IPS-18a (cell line): ENCODE results near the gene FCRLB.
"Not testable (repeated sequence)": the region's sequence is repeated elsewhere in the genome, so short reads cannot be mapped to it uniquely, and the experiment has no call there.

Source experiments
- H3K27ac ChIP-seq: one replicate; pipeline ENCODE4 v1.5.1; 2013; ENCODE audit warnings: low read length
- H3K27me3 ChIP-seq: one replicate; pipeline ENCODE4 v1.6.1; 2013; ENCODE audit warnings: mild to moderate bottlenecking, low read length; ENCODE audit not compliant: control insufficient read depth, insufficient read depth
- H3K36me3 ChIP-seq: one replicate; pipeline ENCODE4 v1.6.1; 2013; ENCODE audit warnings: low read depth, low read length; ENCODE audit not compliant: control insufficient read depth
- H3K4me1 ChIP-seq: one replicate; pipeline ENCODE4 v1.6.1; 2013; ENCODE audit warnings: low read depth, low read length; ENCODE audit not compliant: control insufficient read depth
- H3K4me3 ChIP-seq: one replicate; pipeline ENCODE4 v1.5.1; 2013; ENCODE audit warnings: low read length
- H3K9ac ChIP-seq: one replicate; pipeline ENCODE4 v1.6.1; 2013; ENCODE audit warnings: mild to moderate bottlenecking, low read length, moderate library complexity
- H3K9me3 ChIP-seq: one replicate; pipeline ENCODE4 v1.6.1; 2013; ENCODE audit warnings: low read depth, low read length; ENCODE audit not compliant: control insufficient read depth

FCRLB gene

DNA sequence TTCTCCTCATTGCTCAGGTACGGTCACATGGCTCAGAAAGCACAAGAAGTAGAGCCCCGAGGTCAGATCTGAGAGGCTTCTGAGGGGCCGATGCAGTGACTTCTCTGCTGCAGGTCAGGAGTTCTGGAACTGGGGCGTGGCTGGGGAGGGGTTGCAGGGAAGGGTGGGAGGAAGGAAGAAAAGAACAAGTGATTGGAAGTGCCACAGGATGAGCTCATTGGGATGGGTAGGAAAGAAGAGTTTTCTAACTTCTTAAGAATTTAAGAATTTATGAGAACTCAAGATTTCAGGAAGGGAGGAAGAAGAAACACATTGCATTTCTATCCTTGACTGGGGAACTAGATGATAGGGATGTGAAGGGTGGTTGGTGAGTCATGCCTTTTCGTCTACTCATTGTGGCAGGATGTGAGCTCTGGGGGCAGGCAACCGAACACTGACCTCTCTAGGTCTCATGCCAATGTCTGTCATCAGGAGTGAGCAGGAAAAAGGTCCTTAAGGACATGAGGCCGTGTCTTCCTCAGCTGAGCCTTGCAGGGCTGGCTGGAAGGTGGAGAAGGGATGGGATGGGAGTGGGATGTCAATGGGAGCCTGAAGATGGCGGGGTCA, 497 bp downstream of the FCRLB start:
- H3K9ac ChIP-seq: no peak overlapping the region
- H3K4me3 ChIP-seq: no peak overlapping the region
- no peak overlapping the region for H3K27ac ChIP-seq
- no peaks in the 10 kb centered on the region for H3K9me3 ChIP-seq
- no peaks in the 10 kb centered on the region for H3K4me1 ChIP-seq
- H3K27me3 ChIP-seq: peaks cover 37% of the 10 kb centered on the region
- H3K36me3 ChIP-seq: no peaks in the 10 kb centered on the region

DNA sequence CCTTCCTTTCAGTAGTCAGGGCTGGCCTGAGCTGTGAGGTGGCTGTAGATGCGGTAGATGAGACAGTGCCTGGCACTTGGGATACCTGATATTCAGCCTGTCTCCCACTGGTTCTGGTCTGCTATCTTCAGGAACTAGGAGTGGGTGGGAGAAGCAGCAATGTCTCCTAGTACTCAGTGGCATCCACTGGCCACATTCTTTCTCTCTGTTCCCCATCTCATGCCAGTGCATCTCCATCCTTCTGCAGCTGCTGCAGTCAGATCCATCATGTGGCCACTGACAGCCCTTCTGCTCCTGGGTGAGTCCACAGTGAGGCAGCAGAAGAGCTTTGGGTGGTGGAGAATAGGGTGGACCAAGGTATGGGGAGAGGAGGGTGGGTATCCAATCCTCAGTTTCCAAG, 1.1 kb downstream of the FCRLB start:
- H3K4me3 ChIP-seq: no peak overlapping the region
- no peaks in the 10 kb centered on the region for H3K9me3 ChIP-seq
- peaks cover 39% of the 10 kb centered on the region for H3K27me3 ChIP-seq
- no peak overlapping the region for H3K27ac ChIP-seq
- no peak overlapping the region for H3K9ac ChIP-seq
- H3K36me3 ChIP-seq: no peaks in the 10 kb centered on the region
- H3K4me1 ChIP-seq: no peaks in the 10 kb centered on the region

DNA sequence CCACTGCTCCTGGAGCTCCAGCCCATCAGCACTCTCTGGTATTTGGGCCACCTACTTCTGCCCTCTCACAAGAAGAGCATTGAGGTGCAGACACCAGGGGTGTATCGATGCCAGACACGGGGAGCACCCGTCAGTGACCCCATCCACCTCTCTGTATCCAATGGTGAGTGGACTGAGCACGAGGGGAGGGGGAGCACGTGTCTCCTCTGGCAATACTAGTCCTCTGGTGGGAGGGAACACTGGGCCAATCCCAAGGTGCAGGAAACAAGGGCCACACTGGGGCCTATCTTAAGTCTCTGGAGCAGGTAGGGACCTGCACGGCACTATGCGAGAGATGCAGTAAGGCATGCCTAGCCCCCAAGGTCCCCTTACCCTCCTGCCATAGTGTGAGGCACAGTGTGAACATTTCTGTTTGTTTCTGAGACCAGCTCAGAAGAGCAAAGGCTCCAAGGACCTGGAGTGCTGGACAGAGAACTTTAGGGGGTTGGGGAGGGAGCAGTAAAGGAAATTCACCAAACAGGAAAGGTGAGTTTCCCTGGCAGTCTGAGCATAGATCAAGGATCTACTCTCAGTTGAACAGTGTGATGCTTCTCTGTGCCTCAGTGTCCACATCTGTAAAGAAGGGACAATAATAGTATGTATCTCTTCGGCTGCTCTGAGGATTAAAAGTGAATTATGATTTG, 2.3 kb downstream of the FCRLB start:
- peaks cover 45% of the 10 kb centered on the region for H3K27me3 ChIP-seq
- no peaks in the 10 kb centered on the region for H3K36me3 ChIP-seq
- no peak overlapping the region for H3K27ac ChIP-seq
- H3K9me3 ChIP-seq: no peaks in the 10 kb centered on the region
- no peak overlapping the region for H3K4me3 ChIP-seq
- H3K9ac ChIP-seq: no peak overlapping the region
- peaks cover 4% of the 10 kb centered on the region for H3K4me1 ChIP-seq

DNA sequence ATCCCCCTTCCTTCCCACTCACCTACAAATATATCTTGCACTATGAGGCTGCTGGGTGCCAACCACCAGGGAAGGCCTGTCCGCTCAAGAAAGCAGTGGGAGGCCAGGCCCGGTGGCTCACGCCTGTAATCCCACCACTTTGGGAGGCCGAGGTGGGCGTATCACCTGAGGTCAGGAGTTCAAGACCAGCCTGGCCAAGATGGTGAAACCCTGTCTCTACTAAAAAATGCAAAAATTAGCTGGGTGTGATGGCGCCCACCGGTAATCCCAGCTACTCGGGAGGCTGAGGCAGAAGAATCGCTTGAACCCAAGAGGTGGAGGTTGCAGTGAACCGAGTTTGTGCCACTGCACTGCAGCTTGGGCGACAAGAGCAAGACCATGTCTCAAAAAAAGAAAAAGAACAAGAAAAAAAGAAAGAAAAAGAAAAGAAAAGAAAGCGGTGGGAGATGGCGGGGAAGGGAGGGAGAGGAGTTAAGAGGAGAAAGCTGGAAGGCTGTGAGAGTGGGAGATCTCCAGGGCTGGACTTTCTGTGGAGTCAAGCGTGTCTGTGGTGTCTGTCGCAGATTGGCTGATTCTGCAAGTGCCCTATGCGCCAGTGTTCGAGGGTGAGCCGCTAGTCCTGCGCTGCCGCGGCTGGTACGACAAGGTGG, 4.0 kb downstream of the FCRLB start:
- H3K27ac ChIP-seq, H3K9me3 ChIP-seq, H3K36me3 ChIP-seq, H3K4me1 ChIP-seq: not testable (repeated sequence)
- Histone ChIP-seq H3K9ac (peak overlapping the region; percentile 14), H3K4me3 (peak overlapping the region; percentile 84), H3K27me3 (peaks cover 45% of the 10 kb centered on the region)

DNA sequence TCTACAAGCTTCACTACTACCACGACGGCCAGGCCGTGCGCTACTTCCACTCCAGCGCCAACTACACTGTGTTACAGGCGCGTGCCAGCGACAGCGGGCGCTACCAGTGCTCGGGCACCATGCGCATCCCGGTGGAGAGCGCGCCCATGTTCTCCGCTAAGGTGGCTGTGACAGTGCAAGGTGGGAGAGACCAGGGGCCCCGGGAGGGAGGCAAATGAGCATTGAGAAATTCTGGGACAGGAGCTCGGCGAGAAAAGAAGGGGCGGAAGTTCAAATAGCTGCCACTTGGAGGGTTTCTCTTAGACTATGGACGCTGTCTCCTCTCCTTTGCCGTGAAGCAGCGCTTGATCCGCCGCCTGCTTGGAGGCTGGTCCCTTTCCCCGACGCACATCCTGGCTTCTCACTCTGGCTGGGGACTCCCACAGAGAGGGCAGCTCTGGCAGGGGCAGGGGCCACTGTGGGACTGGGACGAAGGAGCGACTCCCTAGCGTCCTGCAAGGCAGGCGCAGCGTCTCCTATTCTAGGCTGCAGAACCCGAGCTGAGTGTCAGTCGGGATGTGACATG, 4.6 kb downstream of the FCRLB start:
- H3K4me1 ChIP-seq: peaks cover 6% of the 10 kb centered on the region
- no peaks in the 10 kb centered on the region for H3K36me3 ChIP-seq
- H3K4me3 ChIP-seq: peak overlapping the region; percentile 84
- no peak overlapping the region for H3K27ac ChIP-seq
- H3K27me3 ChIP-seq: peaks cover 45% of the 10 kb centered on the region
- peak overlapping the region; percentile 14 for H3K9ac ChIP-seq
- H3K9me3 ChIP-seq: no peaks in the 10 kb centered on the region

DNA sequence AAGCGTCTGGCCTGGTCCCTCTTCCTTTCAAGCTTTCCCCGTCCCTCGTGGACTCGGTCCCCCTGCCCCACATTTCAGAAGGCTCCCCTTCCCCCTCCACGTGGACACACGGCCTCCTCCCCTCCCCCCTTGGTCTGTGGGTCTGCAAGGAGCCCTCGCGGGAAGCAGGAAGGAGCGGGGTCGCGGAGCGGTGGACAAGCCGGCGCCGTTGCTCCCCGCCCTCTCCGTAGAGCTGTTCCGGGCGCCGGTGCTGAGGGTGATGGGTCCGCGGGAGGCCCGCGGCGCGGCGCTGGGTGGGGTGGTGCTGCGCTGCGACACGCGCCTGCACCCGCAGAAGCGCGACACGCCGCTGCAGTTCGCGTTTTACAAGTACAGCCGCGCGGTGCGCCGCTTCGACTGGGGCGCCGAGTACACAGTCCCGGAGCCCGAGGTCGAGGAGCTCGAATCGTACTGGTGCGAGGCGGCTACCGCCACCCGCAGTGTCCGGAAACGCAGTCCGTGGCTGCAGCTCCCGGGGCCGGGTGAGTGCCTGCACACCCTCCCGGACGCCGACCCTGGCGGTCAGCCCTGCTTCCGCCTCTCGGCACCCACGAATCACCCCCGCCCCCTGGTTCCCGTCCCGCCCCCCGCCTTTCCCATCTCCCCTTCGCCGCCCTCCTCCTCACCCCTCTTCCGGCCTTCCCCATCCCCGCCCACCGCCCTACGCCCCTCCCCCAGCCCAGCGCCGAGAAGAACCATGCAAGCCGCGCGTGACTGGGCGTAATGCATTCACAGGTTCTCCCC, 5.3 kb downstream of the FCRLB start:
- no peak overlapping the region for H3K27ac ChIP-seq

DNA sequence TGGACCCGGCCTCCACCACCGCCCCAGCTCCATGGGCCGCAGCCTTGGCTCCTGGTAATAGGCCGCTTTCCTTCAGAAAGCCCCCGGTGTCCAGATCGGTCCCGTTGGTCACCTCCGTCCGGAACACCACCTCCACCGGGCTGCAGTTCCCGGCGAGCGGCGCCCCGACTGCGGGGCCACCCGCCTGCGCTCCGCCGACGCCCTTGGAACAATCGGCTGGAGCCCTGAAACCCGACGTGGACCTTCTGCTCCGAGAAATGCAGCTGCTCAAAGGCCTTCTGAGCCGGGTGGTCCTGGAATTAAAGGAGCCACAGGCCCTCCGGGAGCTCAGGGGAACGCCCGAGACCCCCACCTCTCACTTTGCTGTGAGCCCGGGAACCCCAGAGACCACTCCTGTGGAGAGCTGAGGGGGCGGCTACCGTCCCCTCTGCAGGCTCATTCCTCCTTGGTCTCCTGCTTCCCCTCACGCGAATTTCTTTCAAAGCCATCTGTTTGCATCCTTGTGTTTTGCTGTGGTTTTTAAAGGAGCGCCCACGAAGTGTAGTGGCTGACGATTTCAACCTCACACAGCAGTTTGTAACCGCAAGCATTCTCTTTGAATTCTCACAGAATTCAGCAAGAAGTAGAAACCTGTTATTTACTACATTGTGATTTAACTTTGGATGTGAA, 6.0 kb downstream of the FCRLB start:
- Histone ChIP-seq H3K4me1 (peaks cover 6% of the 10 kb centered on the region), H3K9me3 (no peaks in the 10 kb centered on the region), H3K9ac (peak overlapping the region; percentile 83), H3K4me3 (peak overlapping the region; percentile 84), H3K36me3 (no peaks in the 10 kb centered on the region), H3K27ac (no peak overlapping the region), H3K27me3 (peaks cover 42% of the 10 kb centered on the region)

More for the DNA sequence above, 5.3 kb downstream of the FCRLB start:
- H3K27me3 ChIP-seq: peaks cover 45% of the 10 kb centered on the region
- no peaks in the 10 kb centered on the region for H3K9me3 ChIP-seq
- peak overlapping the region; percentile 84 for H3K4me3 ChIP-seq
- peak overlapping the region; percentile 83 for H3K9ac ChIP-seq
- H3K4me1 ChIP-seq: peaks cover 6% of the 10 kb centered on the region
- no peaks in the 10 kb centered on the region for H3K36me3 ChIP-seq

DNA sequence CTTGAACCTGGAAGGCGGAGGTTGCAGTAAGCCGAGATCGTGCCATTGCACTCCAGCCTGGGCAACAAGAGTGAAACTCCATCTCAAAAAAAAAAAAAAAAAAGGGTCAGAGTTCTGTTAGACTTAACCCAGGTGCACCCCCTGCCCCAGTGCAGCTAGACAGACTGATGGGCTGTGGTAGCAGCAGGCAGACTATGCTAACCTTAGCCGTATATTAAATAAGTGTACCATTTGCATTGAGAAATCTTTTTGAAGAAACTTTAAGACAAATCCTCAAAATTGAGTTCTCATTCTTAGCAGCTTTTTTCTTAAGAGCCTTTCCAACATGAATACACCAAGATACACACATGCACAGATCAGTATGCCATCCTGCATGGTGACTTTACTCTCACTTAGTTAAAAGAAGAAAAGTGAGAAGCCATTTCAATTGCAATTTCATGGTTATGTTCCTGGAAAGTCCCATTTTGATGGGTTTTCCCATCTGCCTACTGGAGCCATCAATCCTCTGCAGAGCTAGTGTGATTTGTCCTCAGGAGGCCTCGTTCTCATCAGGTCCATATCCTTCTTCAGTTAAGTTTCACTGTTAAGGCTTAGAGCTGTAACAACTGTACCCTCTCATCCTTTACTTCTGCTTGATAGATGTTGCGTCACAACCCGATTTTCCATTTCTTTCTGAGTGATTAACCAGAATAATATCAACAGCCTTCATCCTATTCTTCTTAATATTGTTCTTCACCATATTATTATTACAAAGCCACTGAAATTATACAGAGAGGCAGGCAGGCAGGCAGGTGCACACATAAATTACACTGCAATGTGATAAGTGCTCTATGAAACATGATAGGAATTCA, 7.3 kb downstream of the FCRLB start:
- H3K27me3 ChIP-seq: peaks cover 38% of the 10 kb centered on the region
- no peaks in the 10 kb centered on the region for H3K9me3 ChIP-seq
- H3K9ac ChIP-seq: no peak overlapping the region
- no peak overlapping the region for H3K27ac ChIP-seq
- no peak overlapping the region for H3K4me3 ChIP-seq
- peaks cover 6% of the 10 kb centered on the region for H3K4me1 ChIP-seq
- H3K36me3 ChIP-seq: no peaks in the 10 kb centered on the region

DNA sequence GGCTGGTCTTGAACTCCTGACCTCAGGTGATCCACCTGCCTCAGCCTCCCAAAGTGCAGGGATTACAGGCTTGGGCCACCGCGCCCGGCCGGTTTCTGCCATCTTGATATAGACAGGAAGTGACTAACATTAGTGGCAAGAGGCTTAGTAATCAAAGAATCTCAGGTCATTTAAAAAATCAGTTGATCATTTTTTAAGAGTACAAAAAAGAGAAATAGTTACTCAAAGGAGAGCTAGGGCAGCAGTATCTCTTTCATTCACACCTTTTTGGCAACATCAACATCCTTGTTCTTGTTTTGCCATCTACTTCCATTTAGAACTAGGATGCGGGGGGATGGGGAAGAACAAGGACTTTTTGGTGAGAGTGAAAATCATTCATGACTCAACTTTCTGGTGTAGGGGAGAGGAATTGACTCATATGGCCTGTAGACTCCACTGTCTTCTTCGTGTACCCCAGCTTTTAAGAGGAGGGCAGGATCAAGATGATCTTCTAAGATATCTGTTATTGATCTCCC, 8.8 kb downstream of the FCRLB start:
- H3K4me3 ChIP-seq: no peak overlapping the region
- H3K27ac ChIP-seq: no peak overlapping the region
- no peaks in the 10 kb centered on the region for H3K9me3 ChIP-seq
- no peak overlapping the region for H3K9ac ChIP-seq
- H3K4me1 ChIP-seq: peaks cover 6% of the 10 kb centered on the region
- H3K27me3 ChIP-seq: peaks cover 24% of the 10 kb centered on the region
- no peaks in the 10 kb centered on the region for H3K36me3 ChIP-seq

DNA sequence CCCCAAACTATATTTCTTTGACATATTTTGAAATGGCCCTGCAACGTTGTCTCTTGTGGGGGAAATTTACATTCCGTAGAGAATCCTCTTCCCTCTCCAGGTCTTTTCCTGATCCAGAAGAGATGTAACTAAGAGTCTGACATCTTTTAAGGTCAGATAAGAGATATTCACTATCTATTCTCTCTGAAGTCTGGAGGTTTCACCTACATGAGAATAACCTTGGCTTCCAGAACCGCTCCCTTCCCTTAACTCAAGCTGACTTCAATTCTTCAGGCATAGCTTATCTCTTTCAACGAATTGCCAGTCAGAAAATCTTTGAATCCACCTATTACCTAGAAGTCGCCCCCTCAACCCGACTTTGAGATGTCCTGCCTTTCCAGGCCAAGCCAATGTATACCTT, 9.9 kb downstream of the FCRLB start:
- Histone ChIP-seq H3K9ac (no peak overlapping the region), H3K4me1 (peaks cover 9% of the 10 kb centered on the region), H3K9me3 (no peaks in the 10 kb centered on the region), H3K36me3 (no peaks in the 10 kb centered on the region), H3K27me3 (peaks cover 13% of the 10 kb centered on the region), H3K27ac (no peak overlapping the region), H3K4me3 (no peak overlapping the region)
